ENCODE results near the gene ASB13. TPM values are rescaled to one million over a fixed set of nuclear protein-coding genes. Genes with fewer than 3 reads are reported as not detected.

The ASB13 gene
- polyA plus RNA-seq, 1 donor from 2014 or later = 5.6 TPM

GRCh38 chr10:5641501-5641900 is 24.9 kb downstream of the ASB13 start:
- H3K9me3 ChIP-seq (ENCODE audit: low read length) = no peaks in the 10 kb centered on the region
- H3K9ac ChIP-seq (ENCODE audit: low read length) = no peak overlapping the region
- no peak overlapping the region for H3K4me3 ChIP-seq (ENCODE audit: low read length)
- no peak overlapping the region for H3K27ac ChIP-seq (ENCODE audit: low read length)
- H3K36me3 ChIP-seq (ENCODE audit: insufficient read depth, low read length) = no peaks in the 10 kb centered on the region
- H3K79me2 ChIP-seq (replicated peaks; ENCODE audit: insufficient read depth, low read length) = no peaks in the 10 kb centered on the region
- H3K4me2 ChIP-seq (ENCODE audit: low read length) = no peak overlapping the region
- no peaks in the 10 kb centered on the region for H4K20me1 ChIP-seq (ENCODE audit: insufficient read depth)
- H3K9me2 ChIP-seq (ENCODE audit: insufficient read depth, low read length) = no peaks in the 10 kb centered on the region
- H3F3A ChIP-seq (ENCODE audit: insufficient read depth, low read length, poor library complexity, severe bottlenecking) = no peaks in the 10 kb centered on the region
- TF ChIP-seq TAF1 (IDR thresholded peaks at IDR 0.05; ENCODE audit: low read depth) = no peak
- H3K27me3 ChIP-seq (ENCODE audit: insufficient read depth, low read depth, low read length) = no peaks in the 10 kb centered on the region
- H2AFZ ChIP-seq (ENCODE audit: low read depth, low read length) = no peak overlapping the region

GRCh38 chr10:5640501-5640900 is 25.9 kb downstream of the ASB13 start:
- H3F3A ChIP-seq (ENCODE audit: insufficient read depth, low read length, poor library complexity, severe bottlenecking) = no peaks in the 10 kb centered on the region
- TF ChIP-seq POLR2AphosphoS5 (IDR thresholded peaks at IDR 0.05) = no peak
- TF ChIP-seq MXI1 (conservative IDR thresholded peaks at IDR 0.05; ENCODE audit: poor library complexity, severe bottlenecking) = no peak
- TF ChIP-seq RAD21 (conservative IDR thresholded peaks at IDR 0.05) = no peak
- no peak for TF ChIP-seq REST (IDR thresholded peaks at IDR 0.05; ENCODE audit: borderline replicate concordance)
- no peak for TF ChIP-seq EP300 (conservative IDR thresholded peaks at IDR 0.05; ENCODE audit: poor library complexity, severe bottlenecking)
- TF ChIP-seq CTCF (IDR thresholded peaks at IDR 0.05; ENCODE audit: poor library complexity, severe bottlenecking) = no peak
- TF ChIP-seq TAF1 (IDR thresholded peaks at IDR 0.05; ENCODE audit: low read depth) = no peak
- no peak for TF ChIP-seq EZH2 (IDR thresholded peaks at IDR 0.05; ENCODE audit: borderline replicate concordance, insufficient read depth, low read length, poor library complexity, severe bottlenecking)
- no peak for TF ChIP-seq SMC3 (conservative IDR thresholded peaks at IDR 0.05; ENCODE audit: poor library complexity)
- H3K27ac ChIP-seq (ENCODE audit: low read length) = no peak overlapping the region
- no peaks in the 10 kb centered on the region for H3K79me2 ChIP-seq (replicated peaks; ENCODE audit: insufficient read depth, low read length)
- no peak overlapping the region for H3K4me2 ChIP-seq (ENCODE audit: low read length)
- no peaks in the 10 kb centered on the region for H3K9me2 ChIP-seq (ENCODE audit: insufficient read depth, low read length)
- no peaks in the 10 kb centered on the region for H4K20me1 ChIP-seq (ENCODE audit: insufficient read depth)
- H3K4me3 ChIP-seq (ENCODE audit: low read length) = no peak overlapping the region
- H3K27me3 ChIP-seq (ENCODE audit: insufficient read depth, low read depth, low read length) = no peaks in the 10 kb centered on the region
- no peak overlapping the region for H2AFZ ChIP-seq (ENCODE audit: low read depth, low read length)
- H3K9me3 ChIP-seq (ENCODE audit: low read length) = no peaks in the 10 kb centered on the region
- no peaks in the 10 kb centered on the region for H3K36me3 ChIP-seq (ENCODE audit: insufficient read depth, low read length)
- H3K9ac ChIP-seq (ENCODE audit: low read length) = no peak overlapping the region

GRCh38 chr10:5640036-5640435 is 26.4 kb downstream of the ASB13 start:
- Histone ChIP-seq H3K9me3 (ENCODE audit: low read length) (no peaks in the 10 kb centered on the region), H3K79me2 (replicated peaks; ENCODE audit: insufficient read depth, low read length) (no peaks in the 10 kb centered on the region), H2AFZ (ENCODE audit: low read depth, low read length) (no peak overlapping the region), H3K9ac (ENCODE audit: low read length) (no peak overlapping the region), H4K20me1 (ENCODE audit: insufficient read depth) (no peaks in the 10 kb centered on the region), H3K36me3 (ENCODE audit: insufficient read depth, low read length) (no peaks in the 10 kb centered on the region), H3K27ac (ENCODE audit: low read length) (no peak overlapping the region), H3K27me3 (ENCODE audit: insufficient read depth, low read depth, low read length) (no peaks in the 10 kb centered on the region), H3K4me3 (ENCODE audit: low read length) (no peak overlapping the region), H3K4me2 (ENCODE audit: low read length) (no peak overlapping the region), H3K9me2 (ENCODE audit: insufficient read depth, low read length) (no peaks in the 10 kb centered on the region), H3F3A (ENCODE audit: insufficient read depth, low read length, poor library complexity, severe bottlenecking) (no peaks in the 10 kb centered on the region)
- TF ChIP-seq EZH2 (IDR thresholded peaks at IDR 0.05; ENCODE audit: borderline replicate concordance, insufficient read depth, low read length, poor library complexity, severe bottlenecking) = no peak
- TF ChIP-seq TAF1 (IDR thresholded peaks at IDR 0.05; ENCODE audit: low read depth) = no peak
- no peak for TF ChIP-seq REST (IDR thresholded peaks at IDR 0.05; ENCODE audit: borderline replicate concordance)
- TF ChIP-seq RAD21 (conservative IDR thresholded peaks at IDR 0.05) = no peak
- no peak for TF ChIP-seq EP300 (conservative IDR thresholded peaks at IDR 0.05; ENCODE audit: poor library complexity, severe bottlenecking)
- no peak for TF ChIP-seq CTCF (IDR thresholded peaks at IDR 0.05; ENCODE audit: poor library complexity, severe bottlenecking)
- TF ChIP-seq SMC3 (conservative IDR thresholded peaks at IDR 0.05; ENCODE audit: poor library complexity) = no peak
- TF ChIP-seq POLR2AphosphoS5 (IDR thresholded peaks at IDR 0.05) = no peak
- TF ChIP-seq MXI1 (conservative IDR thresholded peaks at IDR 0.05; ENCODE audit: poor library complexity, severe bottlenecking) = no peak
